Measurements from ENCODE around the gene RNF212. TPM values are rescaled to one million over a fixed set of nuclear protein-coding genes. Genes with fewer than 3 reads are reported as not detected.

Gene RNF212
- total and polyA plus RNA-seq, 2 experiments from 2014 or later: 17.0 to 20.6 TPM

DNA sequence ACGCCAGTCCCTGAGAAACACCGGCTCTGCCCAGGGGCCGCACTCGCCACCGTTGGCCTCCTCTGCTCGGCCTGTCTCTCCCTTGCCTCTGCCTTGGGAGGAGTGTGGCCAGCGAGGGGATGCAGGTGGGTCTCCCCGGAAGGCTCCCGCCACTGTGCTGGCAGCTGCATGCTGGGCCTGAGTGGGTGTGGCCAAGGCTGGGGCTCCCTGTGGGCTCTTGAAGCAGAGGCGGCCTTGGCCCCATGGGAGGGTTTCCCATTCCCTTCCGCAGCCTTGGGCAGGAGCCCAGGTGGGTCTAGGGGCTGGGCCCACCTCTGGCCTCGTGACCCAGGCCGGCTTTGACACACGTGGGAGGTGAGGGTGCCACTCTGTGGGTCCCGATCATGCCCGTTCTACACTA is 82.8 kb downstream of the RNF212 start (continued):
- TF ChIP-seq, protein P1, sequence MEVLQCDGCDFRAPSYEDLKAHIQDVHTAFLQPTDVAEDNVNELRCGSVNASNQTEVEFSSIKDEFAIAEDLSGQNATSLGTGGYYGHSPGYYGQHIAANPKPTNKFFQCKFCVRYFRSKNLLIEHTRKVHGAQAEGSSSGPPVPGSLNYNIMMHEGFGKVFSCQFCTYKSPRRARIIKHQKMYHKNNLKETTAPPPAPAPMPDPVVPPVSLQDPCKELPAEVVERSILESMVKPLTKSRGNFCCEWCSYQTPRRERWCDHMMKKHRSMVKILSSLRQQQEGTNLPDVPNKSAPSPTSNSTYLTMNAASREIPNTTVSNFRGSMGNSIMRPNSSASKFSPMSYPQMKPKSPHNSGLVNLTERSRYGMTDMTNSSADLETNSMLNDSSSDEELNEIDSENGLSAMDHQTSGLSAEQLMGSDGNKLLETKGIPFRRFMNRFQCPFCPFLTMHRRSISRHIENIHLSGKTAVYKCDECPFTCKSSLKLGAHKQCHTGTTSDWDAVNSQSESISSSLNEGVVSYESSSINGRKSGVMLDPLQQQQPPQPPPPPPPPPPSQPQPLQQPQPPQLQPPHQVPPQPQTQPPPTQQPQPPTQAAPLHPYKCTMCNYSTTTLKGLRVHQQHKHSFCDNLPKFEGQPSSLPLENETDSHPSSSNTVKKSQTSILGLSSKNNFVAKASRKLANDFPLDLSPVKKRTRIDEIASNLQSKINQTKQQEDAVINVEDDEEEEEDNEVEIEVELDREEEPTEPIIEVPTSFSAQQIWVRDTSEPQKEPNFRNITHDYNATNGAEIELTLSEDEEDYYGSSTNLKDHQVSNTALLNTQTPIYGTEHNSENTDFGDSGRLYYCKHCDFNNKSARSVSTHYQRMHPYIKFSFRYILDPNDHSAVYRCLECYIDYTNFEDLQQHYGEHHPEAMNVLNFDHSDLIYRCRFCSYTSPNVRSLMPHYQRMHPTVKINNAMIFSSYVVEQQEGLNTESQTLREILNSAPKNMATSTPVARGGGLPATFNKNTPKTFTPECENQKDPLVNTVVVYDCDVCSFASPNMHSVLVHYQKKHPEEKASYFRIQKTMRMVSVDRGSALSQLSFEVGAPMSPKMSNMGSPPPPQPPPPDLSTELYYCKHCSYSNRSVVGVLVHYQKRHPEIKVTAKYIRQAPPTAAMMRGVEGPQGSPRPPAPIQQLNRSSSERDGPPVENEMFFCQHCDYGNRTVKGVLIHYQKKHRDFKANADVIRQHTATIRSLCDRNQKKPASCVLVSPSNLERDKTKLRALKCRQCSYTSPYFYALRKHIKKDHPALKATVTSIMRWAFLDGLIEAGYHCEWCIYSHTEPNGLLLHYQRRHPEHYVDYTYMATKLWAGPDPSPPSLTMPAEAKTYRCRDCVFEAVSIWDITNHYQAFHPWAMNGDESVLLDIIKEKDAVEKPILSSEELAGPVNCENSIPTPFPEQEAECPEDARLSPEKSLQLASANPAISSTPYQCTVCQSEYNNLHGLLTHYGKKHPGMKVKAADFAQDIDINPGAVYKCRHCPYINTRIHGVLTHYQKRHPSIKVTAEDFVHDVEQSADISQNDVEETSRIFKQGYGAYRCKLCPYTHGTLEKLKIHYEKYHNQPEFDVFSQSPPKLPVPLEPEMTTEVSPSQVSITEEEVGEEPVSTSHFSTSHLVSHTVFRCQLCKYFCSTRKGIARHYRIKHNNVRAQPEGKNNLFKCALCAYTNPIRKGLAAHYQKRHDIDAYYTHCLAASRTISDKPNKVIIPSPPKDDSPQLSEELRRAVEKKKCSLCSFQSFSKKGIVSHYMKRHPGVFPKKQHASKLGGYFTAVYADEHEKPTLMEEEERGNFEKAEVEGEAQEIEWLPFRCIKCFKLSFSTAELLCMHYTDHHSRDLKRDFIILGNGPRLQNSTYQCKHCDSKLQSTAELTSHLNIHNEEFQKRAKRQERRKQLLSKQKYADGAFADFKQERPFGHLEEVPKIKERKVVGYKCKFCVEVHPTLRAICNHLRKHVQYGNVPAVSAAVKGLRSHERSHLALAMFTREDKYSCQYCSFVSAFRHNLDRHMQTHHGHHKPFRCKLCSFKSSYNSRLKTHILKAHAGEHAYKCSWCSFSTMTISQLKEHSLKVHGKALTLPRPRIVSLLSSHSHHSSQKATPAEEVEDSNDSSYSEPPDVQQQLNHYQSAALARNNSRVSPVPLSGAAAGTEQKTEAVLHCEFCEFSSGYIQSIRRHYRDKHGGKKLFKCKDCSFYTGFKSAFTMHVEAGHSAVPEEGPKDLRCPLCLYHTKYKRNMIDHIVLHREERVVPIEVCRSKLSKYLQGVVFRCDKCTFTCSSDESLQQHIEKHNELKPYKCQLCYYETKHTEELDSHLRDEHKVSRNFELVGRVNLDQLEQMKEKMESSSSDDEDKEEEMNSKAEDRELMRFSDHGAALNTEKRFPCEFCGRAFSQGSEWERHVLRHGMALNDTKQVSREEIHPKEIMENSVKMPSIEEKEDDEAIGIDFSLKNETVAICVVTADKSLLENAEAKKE (CRISPR knock-in tag; IDR thresholded peaks at IDR 0.05): no peak

DNA sequence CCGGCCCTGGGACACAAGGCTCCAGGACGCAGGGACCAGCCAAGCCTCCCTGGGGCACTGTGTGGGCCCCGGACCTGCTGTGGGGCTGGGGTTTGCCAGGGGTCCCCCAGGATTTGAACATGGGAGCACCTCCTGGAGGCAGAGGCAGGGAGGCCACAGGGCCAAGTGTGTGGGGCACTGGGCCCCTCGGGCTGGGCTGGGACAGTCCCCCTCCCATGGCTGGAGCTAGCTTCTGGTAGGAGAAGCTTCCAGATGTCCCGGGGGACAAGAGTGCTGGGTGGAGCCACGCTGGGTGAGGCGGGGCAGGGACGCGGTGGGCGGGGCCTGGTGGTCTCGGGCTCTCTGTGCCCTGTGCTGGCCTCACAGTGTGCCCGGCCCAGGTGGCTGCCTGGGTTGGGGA is 83.3 kb downstream of the RNF212 start:
- H3K4me3 ChIP-seq: no peak overlapping the region
- no peaks in the 10 kb centered on the region for H3K9me2 ChIP-seq (ENCODE audit: insufficient read depth)
- H3K36me3 ChIP-seq (ENCODE audit: insufficient read depth): no peaks in the 10 kb centered on the region; the same call in 1 of the 2 replicates
- no peak for DNase-seq (ENCODE audit: low spot score)
- H3K79me2 ChIP-seq (replicated peaks; ENCODE audit: insufficient read depth): no peaks in the 10 kb centered on the region
- peak; percentile 73 for ATAC-seq
- H4K20me1 ChIP-seq (replicated peaks; ENCODE audit: insufficient read depth): no peaks in the 10 kb centered on the region
- Mint-ChIP-seq H3K27me3 (ENCODE audit: insufficient read depth, low read depth, poor library complexity) (peaks cover 10% of the 10 kb centered on the region), H3K27ac (no peak overlapping the region), H3K4me3 (no peak overlapping the region), H3K36me3 (ENCODE audit: low read depth) (peaks cover 12% of the 10 kb centered on the region), H3K9me3 (no peaks in the 10 kb centered on the region; the same call in 2 of the 3 replicates), H3K4me1 (peaks cover 4% of the 10 kb centered on the region; the same call in 1 of the 3 replicates)
- no peaks in the 10 kb centered on the region for H3F3A ChIP-seq (replicated peaks; ENCODE audit: low read depth)
- TF ChIP-seq, protein P1 (CRISPR knock-in tag; IDR thresholded peaks at IDR 0.05): no peak
- no peak for TF ChIP-seq NANOG (IDR thresholded peaks at IDR 0.05; ENCODE audit: borderline replicate concordance)
- H3K4me1 ChIP-seq (ENCODE audit: insufficient read depth): no peaks in the 10 kb centered on the region
- H3K27ac ChIP-seq (ENCODE audit: low read depth): no peak overlapping the region
- H3K27me3 ChIP-seq (ENCODE audit: insufficient read depth): no peaks in the 10 kb centered on the region
- H2AFZ ChIP-seq: no peak overlapping the region
- no peak overlapping the region for H3K4me2 ChIP-seq

All from GM23338 (cell line).